ENCODE results near the gene RAC3. TPM values are rescaled to one million over a fixed set of nuclear protein-coding genes. Genes with fewer than 3 reads are reported as not detected.

RAC3 gene
- total RNA-seq, 4 donors from 2014 or later, result 2.4 to 14.7 (median 5.4) TPM

DNA sequence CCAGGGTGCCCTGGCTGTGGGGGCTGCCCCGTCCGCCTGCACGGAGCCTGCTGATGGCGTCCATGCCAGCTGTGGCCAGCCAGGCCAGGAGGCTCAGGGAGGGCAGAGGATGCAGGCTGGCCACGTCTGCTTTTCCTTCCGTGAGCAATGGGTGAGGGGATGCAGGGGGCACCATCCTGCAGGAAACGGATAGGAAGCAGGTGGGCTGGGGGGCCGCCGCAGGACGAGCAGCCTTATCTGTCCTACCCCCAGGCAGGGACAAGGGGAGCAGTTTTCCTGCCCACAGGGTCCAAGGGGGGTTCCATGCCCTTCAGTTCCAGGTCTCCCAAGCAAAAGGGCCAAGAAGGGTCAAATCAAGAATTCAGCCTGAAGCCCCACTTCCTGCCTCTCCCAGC lies 27.4 kb downstream of the RAC3 start:
- 59 to 70% methylated on average over 7 to 10 of the region's 10 CpGs for WGBS, 2 donors
- TF ChIP-seq POLR2A (IDR thresholded peaks at IDR 0.05) (no peak), EP300 (IDR thresholded peaks at IDR 0.05) (no peak)
- TF ChIP-seq, protein P1, sequence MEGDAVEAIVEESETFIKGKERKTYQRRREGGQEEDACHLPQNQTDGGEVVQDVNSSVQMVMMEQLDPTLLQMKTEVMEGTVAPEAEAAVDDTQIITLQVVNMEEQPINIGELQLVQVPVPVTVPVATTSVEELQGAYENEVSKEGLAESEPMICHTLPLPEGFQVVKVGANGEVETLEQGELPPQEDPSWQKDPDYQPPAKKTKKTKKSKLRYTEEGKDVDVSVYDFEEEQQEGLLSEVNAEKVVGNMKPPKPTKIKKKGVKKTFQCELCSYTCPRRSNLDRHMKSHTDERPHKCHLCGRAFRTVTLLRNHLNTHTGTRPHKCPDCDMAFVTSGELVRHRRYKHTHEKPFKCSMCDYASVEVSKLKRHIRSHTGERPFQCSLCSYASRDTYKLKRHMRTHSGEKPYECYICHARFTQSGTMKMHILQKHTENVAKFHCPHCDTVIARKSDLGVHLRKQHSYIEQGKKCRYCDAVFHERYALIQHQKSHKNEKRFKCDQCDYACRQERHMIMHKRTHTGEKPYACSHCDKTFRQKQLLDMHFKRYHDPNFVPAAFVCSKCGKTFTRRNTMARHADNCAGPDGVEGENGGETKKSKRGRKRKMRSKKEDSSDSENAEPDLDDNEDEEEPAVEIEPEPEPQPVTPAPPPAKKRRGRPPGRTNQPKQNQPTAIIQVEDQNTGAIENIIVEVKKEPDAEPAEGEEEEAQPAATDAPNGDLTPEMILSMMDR (IDR thresholded peaks at IDR 0.05), result no peak
- Histone ChIP-seq H3K27me3 (no peaks in the 10 kb centered on the region), H3K36me3 (peaks cover 0 to 100% (median 42%) of the 10 kb centered on the region in 3 donors), H3K27ac (no peak overlapping the region), H3K4me3 (no peak overlapping the region), H3K4me1 (peaks cover 0 to 18% (median under 1%) of the 10 kb centered on the region in 4 donors), H3K9me3 (no peaks in the 10 kb centered on the region)
- no peak for DNase-seq (ENCODE audit: low spot score in 2 of 2)

- WGBS, 2 donors, result 70 to 77% methylated on average over 11 to 12 of the region's 19 CpGs
- Histone ChIP-seq H3K9me3 (no peaks in the 10 kb centered on the region), H3K4me3 (no peak overlapping the region), H3K4me1 (peaks cover 0 to 18% (median 5%) of the 10 kb centered on the region in 4 donors), H3K27ac (no peak overlapping the region), H3K36me3 (peaks cover 0 to 98% (median 40%) of the 10 kb centered on the region in 3 donors), H3K27me3 (no peaks in the 10 kb centered on the region)
- DNase-seq (ENCODE audit: low spot score in 2 of 2), result no peak
- TF ChIP-seq EP300 (IDR thresholded peaks at IDR 0.05) (no peak), POLR2A (IDR thresholded peaks at IDR 0.05) (no peak)
- TF ChIP-seq, protein P1 (IDR thresholded peaks at IDR 0.05), result no peak
Measured at GRCh38 chr17:82059272-82060000, 28.0 kb downstream of the RAC3 start.

DNA sequence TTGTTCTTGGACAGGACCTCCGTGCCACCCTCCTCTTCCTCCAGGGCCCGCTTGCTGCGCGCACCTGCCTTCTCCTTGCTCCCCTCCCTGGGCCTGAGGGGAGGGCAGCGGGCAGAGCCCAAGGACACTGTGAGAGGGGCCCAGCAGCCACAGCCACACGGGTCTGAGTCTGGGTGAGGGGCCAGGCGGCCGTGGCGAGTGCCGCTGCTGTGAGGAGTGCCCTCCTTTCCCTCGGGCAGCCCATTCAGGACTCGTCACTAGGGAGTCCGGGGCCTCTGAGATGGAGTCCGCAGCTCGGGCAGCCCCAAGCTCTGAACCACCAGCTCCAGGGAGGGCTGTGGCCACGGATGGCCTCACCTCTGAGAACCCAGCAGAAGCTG lies 28.5 kb downstream of the RAC3 start:
- Histone ChIP-seq H3K27ac (no peak overlapping the region), H3K4me3 (no peak overlapping the region), H3K27me3 (no peaks in the 10 kb centered on the region), H3K36me3 (peaks cover 0 to 93% (median 35%) of the 10 kb centered on the region in 3 donors), H3K4me1 (peaks cover 0 to 24% (median 10%) of the 10 kb centered on the region in 4 donors), H3K9me3 (no peaks in the 10 kb centered on the region)
- 76% methylated on average over 15 to 16 of the region's 16 CpGs for WGBS, 2 donors
- TF ChIP-seq, protein P1 (IDR thresholded peaks at IDR 0.05), result no peak
- TF ChIP-seq EP300 (IDR thresholded peaks at IDR 0.05) (no peak), POLR2A (IDR thresholded peaks at IDR 0.05) (no peak)
- DNase-seq (ENCODE audit: low spot score in 2 of 2), result no peak

- H3K4me1 ChIP-seq, result peaks cover 0 to 21% (median 11%) of the 10 kb centered on the region in 4 donors
- H3K27ac ChIP-seq, result no peak overlapping the region
- WGBS, 2 donors, result 89 to 95% methylated on average over 6 to 13 of the region's 14 CpGs
- TF ChIP-seq POLR2A (IDR thresholded peaks at IDR 0.05) (no peak), EP300 (IDR thresholded peaks at IDR 0.05) (no peak)
- TF ChIP-seq, protein P1 (IDR thresholded peaks at IDR 0.05), result no peak
- no peak overlapping the region for H3K4me3 ChIP-seq
- no peaks in the 10 kb centered on the region for H3K9me3 ChIP-seq
- peaks cover 0 to 86% (median 29%) of the 10 kb centered on the region in 3 donors for H3K36me3 ChIP-seq
- no peaks in the 10 kb centered on the region for H3K27me3 ChIP-seq
- no peak for DNase-seq (ENCODE audit: low spot score in 2 of 2)
Measured at GRCh38 chr17:82060614-82061013, 29.1 kb downstream of the RAC3 start.

Measured in tibial nerve (tissue), 4 donors.